CD14-positive monocyte (primary cell): ENCODE results near the gene FXYD3. TPM values are rescaled to one million over a fixed set of nuclear protein-coding genes. Genes with fewer than 3 reads are reported as not detected.

Source experiments
- DNase-seq, 3 donors: peaks; one replicate each; pipeline ENCODE4 v3.0.0-alpha.2; 2011 to 2022
- H2AFZ ChIP-seq: 2 replicates; pipeline ENCODE4 v1.6.0; 2012; ENCODE audit warnings: mild to moderate bottlenecking, low read depth, low read length, inconsistent platforms; ENCODE audit not compliant: insufficient read depth, poor library complexity, severe bottlenecking
- H3K27ac ChIP-seq, 2 donors: 1 replicate in 1 of 2; 2 replicates in 1 of 2; pipeline ENCODE4 v1.5.1; 2012 to 2013; ENCODE audit warnings: low read length in 2 of 2, control low read depth in 1 of 2, inconsistent platforms in 1 of 2, low read depth in 1 of 2, mild to moderate bottlenecking in 1 of 2
- H3K27me3 ChIP-seq, 2 donors: one replicate each; pipeline versions ENCODE4 v1.6.0 to v1.6.1; 2011 to 2013; ENCODE audit warnings: low read length in 2 of 2; ENCODE audit not compliant: control insufficient read depth in 2 of 2, insufficient read depth in 2 of 2
- H3K36me3 ChIP-seq, 2 donors: replicated peaks in 1 of 2; 1 replicate in 1 of 2; 2 replicates in 1 of 2; pipeline versions ENCODE4 v1.5.1 to v1.6.1; 2012 to 2013; ENCODE audit warnings: low read length in 2 of 2, control low read depth in 1 of 2, inconsistent platforms in 1 of 2, mild to moderate bottlenecking in 1 of 2; ENCODE audit not compliant: insufficient read depth in 2 of 2, control insufficient read depth in 1 of 2
- H3K4me1 ChIP-seq, 2 donors: 1 replicate in 1 of 2; 2 replicates in 1 of 2; pipeline versions ENCODE4 v1.5.1 to v1.6.1; 2012 to 2013; ENCODE audit warnings: low read length in 2 of 2, control low read depth in 1 of 2, inconsistent platforms in 1 of 2, mild to moderate bottlenecking in 1 of 2, moderate library complexity in 1 of 2; ENCODE audit not compliant: insufficient read depth in 2 of 2, control insufficient read depth in 1 of 2
- H3K4me2 ChIP-seq: replicated peaks from 2 replicates; pipeline ENCODE3; 2012; ENCODE audit warnings: low read length, moderate library complexity, mild to moderate bottlenecking; ENCODE audit not compliant: poor library complexity, severe bottlenecking; ENCODE audit errors: extremely low read depth
- H3K4me3 ChIP-seq, 3 experiments: fragments of 200-600 bp in 1 of 3; sonication (generic) in 1 of 3; replicated peaks in 1 of 3; 1 replicate in 2 of 3; 2 replicates in 1 of 3; pipeline ENCODE4 v1.5.1; 2011 to 2013; ENCODE audit warnings: low read length in 3 of 3, mild to moderate bottlenecking in 3 of 3, control low read depth in 2 of 3, low read depth in 2 of 3, inconsistent platforms in 1 of 3, moderate library complexity in 1 of 3
- H3K79me2 ChIP-seq: 2 replicates; pipeline ENCODE4 v1.6.0; 2012; ENCODE audit warnings: mild to moderate bottlenecking, control low read depth, inconsistent platforms, low read length, moderate library complexity; ENCODE audit not compliant: insufficient read depth
- H3K9ac ChIP-seq: 2 replicates; pipeline ENCODE4 v1.6.0; 2017; ENCODE audit warnings: low read length, mild to moderate bottlenecking; ENCODE audit not compliant: insufficient read depth, poor library complexity, severe bottlenecking
- H3K9me3 ChIP-seq, 2 donors: replicated peaks in 1 of 2; 1 replicate in 1 of 2; 2 replicates in 1 of 2; pipeline versions ENCODE4 v1.5.1 to v1.6.1; 2012 to 2013; ENCODE audit warnings: low read length in 2 of 2, control low read depth in 1 of 2; ENCODE audit not compliant: control insufficient read depth in 1 of 2, insufficient read depth in 1 of 2
- H4K20me1 ChIP-seq: 2 replicates; pipeline ENCODE4 v1.6.0; 2012; ENCODE audit warnings: mild to moderate bottlenecking, low read length, control low read depth, moderate library complexity; ENCODE audit not compliant: insufficient read depth
- H3K27ac Mint-ChIP-seq, 7 donors: one replicate each; pipeline ENCODE4 v1.8.0; 2020; ENCODE audit warnings: mild to moderate bottlenecking in 7 of 7, mixed read lengths in 7 of 7, moderate library complexity in 6 of 7, inconsistent platforms in 2 of 7
- H3K27me3 Mint-ChIP-seq, 3 donors: one replicate each; pipeline ENCODE4 v1.8.0; 2021 to 2022; ENCODE audit warnings: low read depth in 3 of 3, mild to moderate bottlenecking in 3 of 3, mixed read lengths in 3 of 3, moderate library complexity in 3 of 3, inconsistent platforms in 1 of 3
- H3K36me3 Mint-ChIP-seq, 2 donors: one replicate each; pipeline ENCODE4 v1.8.0; 2020; ENCODE audit warnings: mixed read lengths in 2 of 2, inconsistent platforms in 1 of 2, mild to moderate bottlenecking in 1 of 2
- H3K4me1 Mint-ChIP-seq: one replicate; pipeline ENCODE4 v1.8.0; 2020; ENCODE audit warnings: mild to moderate bottlenecking, mixed read lengths
- H3K4me3 Mint-ChIP-seq, 2 donors: one replicate each; pipeline ENCODE4 v1.8.0; 2020; ENCODE audit warnings: mild to moderate bottlenecking in 2 of 2, mixed read lengths in 2 of 2, moderate library complexity in 1 of 2
- H3K9me3 Mint-ChIP-seq, 7 donors: one replicate each; pipeline ENCODE4 v1.8.0; 2020 to 2022; ENCODE audit warnings: mixed read lengths in 7 of 7, mild to moderate bottlenecking in 6 of 7, moderate library complexity in 6 of 7, inconsistent platforms in 2 of 7
- WGBS: methylation state at CpG from one replicate; pipeline ENCODE4 v1.1.5; 2013; ENCODE audit warnings: missing lambda C conversion rate; ENCODE audit not compliant: insufficient coverage; 5-methylcytosine and 5-hydroxymethylcytosine counted together
- intact Hi-C, 2 donors: fragments of 100-400 bp; cut with micrococcal nuclease; formaldehyde crosslinking; loops; one replicate each; pipeline versions ENCODE4 v1.15.0 to v1.15.1; 2023
- polyA plus RNA-seq, 3 donors: library from polyadenylated mRNA; depleted of rRNA in 1 of 3; unstranded in 2 of 3; stranded (reverse) in 1 of 3; fragments of 300-500 nt in 2 of 3; fragments of >200 nt in 1 of 3; fragmentation: Illumina TruSeq in 2 of 3; gene quantifications; 1 replicate in 2 of 3; 2 replicates in 1 of 3; pipeline ENCODE4 v1.2.3, GENCODE V29; 2012 to 2021
- TF ChIP-seq, protein P1 (sequence below): fragments of 200-600 bp; IDR thresholded peaks from one replicate; pipeline ENCODE4 v1.8.0; 2022; ENCODE audit warnings: antibody characterized with exemption, mild to moderate bottlenecking

FXYD3 gene
- polyA plus RNA-seq, 3 donors: not detected

DNA sequence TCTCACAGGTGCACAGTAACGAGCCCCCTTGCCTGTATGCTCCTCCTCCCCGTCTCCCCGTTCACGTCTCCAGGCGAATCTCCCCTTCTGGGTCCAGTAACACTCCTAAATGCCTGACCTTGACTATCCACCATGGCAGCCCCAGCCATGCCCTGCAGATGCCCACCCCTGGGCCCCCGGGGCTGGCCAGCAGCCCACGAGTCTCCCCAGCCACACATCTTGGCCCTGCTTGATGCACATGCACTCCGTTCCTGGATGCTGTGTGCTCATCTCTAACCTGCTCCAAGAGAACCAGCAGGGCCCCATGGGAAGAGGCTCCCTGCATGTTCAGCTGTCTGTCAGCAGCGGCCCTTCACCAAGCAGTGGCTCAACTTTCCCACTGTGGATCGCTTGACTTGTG is 42.1 kb upstream of the FXYD3 start:
- 96% methylated on average over 8 of the region's 10 CpGs for WGBS
- intact Hi-C loops: no loop called here

DNA sequence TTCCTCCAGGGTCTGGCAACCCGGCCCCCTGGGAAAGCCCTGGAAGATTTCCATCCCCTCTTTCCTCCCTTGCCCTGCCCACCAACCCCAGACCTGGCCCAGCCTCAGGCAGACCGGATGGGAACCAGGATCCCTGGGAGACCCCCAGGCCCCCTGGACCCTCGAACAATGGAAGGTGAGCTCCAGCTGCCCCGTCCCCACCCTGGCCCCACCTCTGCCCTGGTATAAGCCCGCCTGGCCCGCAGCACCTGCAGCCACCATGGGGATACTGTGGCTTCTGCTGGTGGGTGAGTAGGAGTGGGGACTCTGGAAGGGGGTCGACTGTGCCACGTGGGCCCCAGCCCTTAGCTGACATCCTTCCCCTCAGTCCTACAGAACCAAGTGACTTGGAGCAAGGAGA is 41.7 kb upstream of the FXYD3 start:
- Histone ChIP-seq H3K4me2 (no peak overlapping the region), H3K4me3 (no peak overlapping the region), H3K79me2 (no peaks in the 10 kb centered on the region), H4K20me1 (no peaks in the 10 kb centered on the region), H3K9me3 (peaks cover 7 to 9% of the 10 kb centered on the region in 2 donors), H3K27me3 (no peaks in the 10 kb centered on the region), H3K4me1 (no peaks in the 10 kb centered on the region), H2AFZ (no peak overlapping the region), H3K36me3 (no peaks in the 10 kb centered on the region), H3K27ac (no peak overlapping the region), H3K9ac (no peak overlapping the region)
- no peak overlapping the region for H3K27ac Mint-ChIP-seq
- TF ChIP-seq, protein P1, sequence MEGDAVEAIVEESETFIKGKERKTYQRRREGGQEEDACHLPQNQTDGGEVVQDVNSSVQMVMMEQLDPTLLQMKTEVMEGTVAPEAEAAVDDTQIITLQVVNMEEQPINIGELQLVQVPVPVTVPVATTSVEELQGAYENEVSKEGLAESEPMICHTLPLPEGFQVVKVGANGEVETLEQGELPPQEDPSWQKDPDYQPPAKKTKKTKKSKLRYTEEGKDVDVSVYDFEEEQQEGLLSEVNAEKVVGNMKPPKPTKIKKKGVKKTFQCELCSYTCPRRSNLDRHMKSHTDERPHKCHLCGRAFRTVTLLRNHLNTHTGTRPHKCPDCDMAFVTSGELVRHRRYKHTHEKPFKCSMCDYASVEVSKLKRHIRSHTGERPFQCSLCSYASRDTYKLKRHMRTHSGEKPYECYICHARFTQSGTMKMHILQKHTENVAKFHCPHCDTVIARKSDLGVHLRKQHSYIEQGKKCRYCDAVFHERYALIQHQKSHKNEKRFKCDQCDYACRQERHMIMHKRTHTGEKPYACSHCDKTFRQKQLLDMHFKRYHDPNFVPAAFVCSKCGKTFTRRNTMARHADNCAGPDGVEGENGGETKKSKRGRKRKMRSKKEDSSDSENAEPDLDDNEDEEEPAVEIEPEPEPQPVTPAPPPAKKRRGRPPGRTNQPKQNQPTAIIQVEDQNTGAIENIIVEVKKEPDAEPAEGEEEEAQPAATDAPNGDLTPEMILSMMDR: no peak
- no peak overlapping the region for H3K4me3 Mint-ChIP-seq
- 90% methylated on average over 3 of the region's 8 CpGs for WGBS
- H3K4me1 Mint-ChIP-seq: no peaks in the 10 kb centered on the region
- intact Hi-C loops: no loop called here
- no peak for DNase-seq
- peaks cover 4 to 10% (median 10%) of the 10 kb centered on the region in 7 donors for H3K9me3 Mint-ChIP-seq
- peaks cover 5 to 6% (median 5%) of the 10 kb centered on the region in 3 donors for H3K27me3 Mint-ChIP-seq
- no peaks in the 10 kb centered on the region for H3K36me3 Mint-ChIP-seq

More for the DNA sequence above, 42.1 kb upstream of the FXYD3 start:
- no peaks in the 10 kb centered on the region for H3K4me1 Mint-ChIP-seq
- no peaks in the 10 kb centered on the region for H3K36me3 ChIP-seq
- no peaks in the 10 kb centered on the region for H3K27me3 ChIP-seq
- no peaks in the 10 kb centered on the region for H3K79me2 ChIP-seq
- H3K4me3 Mint-ChIP-seq: no peak overlapping the region
- H2AFZ ChIP-seq: no peak overlapping the region
- peaks cover 4 to 10% (median 10%) of the 10 kb centered on the region in 7 donors for H3K9me3 Mint-ChIP-seq
- H3K27me3 Mint-ChIP-seq: peaks cover 3 to 5% (median 4%) of the 10 kb centered on the region in 3 donors
- H3K9ac ChIP-seq: no peak overlapping the region
- no peaks in the 10 kb centered on the region for H3K36me3 Mint-ChIP-seq
- H4K20me1 ChIP-seq: no peaks in the 10 kb centered on the region
- peaks cover 7 to 9% of the 10 kb centered on the region in 2 donors for H3K9me3 ChIP-seq
- no peaks in the 10 kb centered on the region for H3K4me1 ChIP-seq
- H3K4me2 ChIP-seq: no peak overlapping the region
- no peak overlapping the region for H3K27ac ChIP-seq
- TF ChIP-seq, protein P1: no peak
- H3K4me3 ChIP-seq: no peak overlapping the region
- DNase-seq: no peak
- H3K27ac Mint-ChIP-seq: no peak overlapping the region
